Motor neuron (in vitro differentiated cells): ENCODE measurements around the gene ODAPH. TPM values are rescaled to one million over a fixed set of nuclear protein-coding genes. Genes with fewer than 3 reads are reported as not detected.
A peak's percentile ranks its signal among the peaks of the same experiment; 100 is the strongest.
"Not testable (repeated sequence)": the region's sequence is repeated elsewhere in the genome, so short reads cannot be mapped to it uniquely, and the experiment has no call there.

Source experiments
- ATAC-seq, 8 experiments: fragments of 200-7000 bp; cut with Tn5 transposase; replicated peaks in 6 of 8; 2 replicates each; pipeline ENCODE4 v1.8.0; 2021; ENCODE audit warnings: mild to moderate bottlenecking in 8 of 8, moderate library complexity in 8 of 8
- H3K27ac ChIP-seq, 2 donors: fragments of 250-450 bp; sonication (Bioruptor Pico); 2 replicates each; pipeline ENCODE4 v1.9.0; 2021; ENCODE audit warnings: antibody characterized with exemption in 2 of 2, mild to moderate bottlenecking in 2 of 2, moderate library complexity in 1 of 2
- H3K4me1 ChIP-seq, 2 donors: fragments of 250-450 bp; sonication (Bioruptor Pico); replicated peaks in 1 of 2; 2 replicates each; pipeline ENCODE4 v1.6.1; 2021; ENCODE audit warnings: antibody characterized with exemption in 2 of 2, mild to moderate bottlenecking in 2 of 2, moderate library complexity in 1 of 2
- H3K4me3 ChIP-seq, 5 donors: fragments of 250-450 bp; sonication (Bioruptor Pico); 2 replicates each; pipeline ENCODE4 v1.9.0; 2021; ENCODE audit warnings: antibody characterized with exemption in 5 of 5, mild to moderate bottlenecking in 5 of 5, moderate library complexity in 4 of 5
- WGBS, 10 experiments: fragments of 450-650 bp; shearing (Covaris generic); methylation state at CpG; one replicate each; pipeline ENCODE4 v1.0.0; 2022; 5-methylcytosine and 5-hydroxymethylcytosine counted together
- in situ Hi-C, 9 experiments: fragments of 400-800 bp; cut with MboI; loops; one replicate each; pipeline ENCODE4 v1.15.0; 2021; ENCODE audit warnings: low sequenced_read_pairs in 9 of 9, low pct_unique_long_range_greater_than_20kb in 2 of 9; ENCODE audit not compliant: unreplicated experiment in 9 of 9
- total RNA-seq, 8 experiments: library from RNA; unstranded; fragments of 300-600 nt; gene quantifications; 2 replicates each; pipeline versions ENCODE4 v1.2.3 to v1.2.4, GENCODE V29; 2022

ODAPH gene
- under 1 TPM in 5 of 8 experiments, not detected in 3; 0.05 to 1.00 (median 0.27) TPM for total RNA-seq

DNA sequence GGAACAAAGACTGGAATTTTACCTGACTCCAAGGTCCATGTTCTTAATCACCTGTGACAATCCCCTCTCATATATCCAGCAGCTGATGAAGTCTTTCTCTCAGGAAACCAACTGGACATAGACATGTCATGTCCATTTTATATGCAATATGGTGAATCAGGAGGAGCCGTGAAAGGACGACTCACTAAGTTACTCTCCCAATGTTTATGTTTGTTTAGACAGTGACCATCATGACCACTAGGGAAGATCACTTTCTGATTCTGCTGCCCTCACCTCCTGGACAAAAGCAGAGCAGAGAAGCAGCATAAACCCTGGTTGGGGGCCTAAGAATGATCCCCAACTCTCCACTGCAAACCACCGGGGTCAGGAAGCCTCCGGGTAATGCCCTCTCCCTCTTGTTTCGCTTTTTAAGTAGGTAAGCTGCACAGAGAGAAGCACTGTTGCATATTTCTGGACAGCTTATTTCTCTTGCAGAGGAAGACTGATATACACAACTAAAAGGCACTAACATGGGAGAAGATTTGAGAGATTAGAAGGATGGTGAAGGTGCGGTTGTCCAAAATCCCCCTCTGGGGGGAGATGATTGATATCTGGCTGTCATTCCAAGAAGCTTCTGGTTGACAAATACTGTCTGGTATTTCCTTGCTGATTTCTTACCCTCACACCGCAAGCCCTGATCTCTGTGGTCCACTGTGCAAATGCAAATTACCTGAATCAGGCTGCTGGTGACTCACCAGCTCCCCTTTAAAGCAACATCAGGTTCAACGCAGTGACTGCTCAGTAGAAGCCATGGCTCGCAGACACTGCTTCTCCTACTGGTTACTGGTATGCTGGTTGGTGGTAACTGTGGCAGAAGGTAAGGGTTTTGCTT is at the start of gene ODAPH:
Gene ODAPH, plus strand, starts transcription at position 773 of the 871 bp plus-strand sequence. Its CDS starts 17 bp downstream, at position 790.
- Histone ChIP-seq H3K27ac (no peak within 1 kb of the TSS), H3K4me3 (no peak within 1 kb of the TSS), H3K4me1 (peaks cover 6 to 8% of the 10 kb centered on the region in 2 donors)
- 20 to 80% (median 57%) methylated on average over 1 to 9 of the region's 9 CpGs; no CpG with 5 or more reads in 2 of the 10 experiments for WGBS, 10 experiments
- peak; percentile 81 to 100 (median 99) for ATAC-seq
- in situ Hi-C loops, result no loop called here

- ATAC-seq, H3K27ac ChIP-seq, in situ Hi-C loops, H3K4me3 ChIP-seq: not testable (repeated sequence)
- 84 to 100% (median 100%) methylated on average over 1 to 3 of the region's 4 CpGs; no CpG with 5 or more reads in 1 of the 10 experiments for WGBS, 10 experiments
- peaks cover 9 to 13% of the 10 kb centered on the region in 2 donors for H3K4me1 ChIP-seq
Measured at GRCh38 chr4:75509592-75509991, 46.3 kb upstream of the ODAPH start.

GRCh38 chr4:75511841-75512240 is 44.0 kb upstream of the ODAPH start:
- ATAC-seq, result no peak
- peak overlapping the region; percentile 59 to 94 (median 83) for H3K4me3 ChIP-seq
- WGBS, 10 experiments, result 12 to 74% (median 21%) methylated on average over 1 to 3 of the region's 3 CpGs; no CpG with 5 or more reads in 1 of the 10 experiments
- in situ Hi-C loops, result no loop called here
- H3K27ac ChIP-seq, result no peak overlapping the region
- H3K4me1 ChIP-seq, result peaks cover 13 to 21% of the 10 kb centered on the region in 2 donors

DNA sequence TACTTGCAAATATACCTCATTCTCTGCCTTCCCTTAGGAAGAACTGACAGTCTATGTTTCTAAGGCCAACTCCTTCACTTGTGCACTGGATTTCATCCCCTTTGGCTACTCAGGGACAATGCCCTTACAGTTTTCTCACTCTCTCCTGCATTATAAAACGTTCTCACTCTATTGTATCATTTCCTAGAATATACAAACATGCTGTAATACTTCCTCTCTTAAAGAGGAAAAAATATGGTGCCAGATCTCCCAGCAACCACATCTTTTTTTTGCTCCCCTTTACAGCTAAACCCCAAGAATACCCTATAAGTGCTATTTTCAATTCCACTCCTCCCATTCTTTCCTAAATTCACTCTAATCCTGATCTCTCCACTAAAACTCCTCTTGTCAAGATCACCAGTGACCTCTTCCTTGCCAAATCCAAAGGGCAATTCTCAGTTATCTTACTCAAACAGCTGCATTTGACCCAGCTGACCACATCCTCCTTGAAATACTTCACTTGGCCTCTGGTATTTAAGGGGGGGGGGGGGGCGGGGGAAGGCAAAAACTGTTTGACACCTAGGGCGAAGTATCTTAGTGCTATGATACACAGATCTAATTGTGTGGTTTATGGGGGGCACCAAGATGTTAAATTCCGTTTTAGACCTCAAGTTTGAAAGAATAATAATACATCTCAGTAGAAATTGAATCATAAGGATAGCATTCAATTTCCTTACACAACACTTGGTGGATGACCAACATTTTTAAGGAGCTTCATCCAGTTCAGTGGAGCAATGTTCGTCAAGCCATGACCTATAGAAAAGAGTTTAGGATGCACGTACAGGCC is 43.3 kb upstream of the ODAPH start:
- peak overlapping the region; percentile 59 to 94 (median 83) for H3K4me3 ChIP-seq
- 0 to 49% (median 29%) methylated on average over 1 to 5 of the region's 6 CpGs; no CpG with 5 or more reads in 2 of the 10 experiments for WGBS, 10 experiments
- in situ Hi-C loops, result no loop called here
- no peak overlapping the region for H3K27ac ChIP-seq
- H3K4me1 ChIP-seq, result peaks cover 13 to 21% of the 10 kb centered on the region in 2 donors
- no peak for ATAC-seq

- peak overlapping the region; percentile 93 to 94 for H3K27ac ChIP-seq
- in situ Hi-C loops, result no loop called here
- 0 to 5% (median 1%) methylated on average over 1 to 12 of the region's 12 CpGs; no CpG with 5 or more reads in 1 of the 10 experiments for WGBS, 10 experiments
- H3K4me1 ChIP-seq, result peaks cover 13 to 21% of the 10 kb centered on the region in 2 donors
- no peak for ATAC-seq
- H3K4me3 ChIP-seq, result peak overlapping the region; percentile 59 to 94 (median 83)
Measured at GRCh38 chr4:75513526-75514130, 42.2 kb upstream of the ODAPH start.

DNA sequence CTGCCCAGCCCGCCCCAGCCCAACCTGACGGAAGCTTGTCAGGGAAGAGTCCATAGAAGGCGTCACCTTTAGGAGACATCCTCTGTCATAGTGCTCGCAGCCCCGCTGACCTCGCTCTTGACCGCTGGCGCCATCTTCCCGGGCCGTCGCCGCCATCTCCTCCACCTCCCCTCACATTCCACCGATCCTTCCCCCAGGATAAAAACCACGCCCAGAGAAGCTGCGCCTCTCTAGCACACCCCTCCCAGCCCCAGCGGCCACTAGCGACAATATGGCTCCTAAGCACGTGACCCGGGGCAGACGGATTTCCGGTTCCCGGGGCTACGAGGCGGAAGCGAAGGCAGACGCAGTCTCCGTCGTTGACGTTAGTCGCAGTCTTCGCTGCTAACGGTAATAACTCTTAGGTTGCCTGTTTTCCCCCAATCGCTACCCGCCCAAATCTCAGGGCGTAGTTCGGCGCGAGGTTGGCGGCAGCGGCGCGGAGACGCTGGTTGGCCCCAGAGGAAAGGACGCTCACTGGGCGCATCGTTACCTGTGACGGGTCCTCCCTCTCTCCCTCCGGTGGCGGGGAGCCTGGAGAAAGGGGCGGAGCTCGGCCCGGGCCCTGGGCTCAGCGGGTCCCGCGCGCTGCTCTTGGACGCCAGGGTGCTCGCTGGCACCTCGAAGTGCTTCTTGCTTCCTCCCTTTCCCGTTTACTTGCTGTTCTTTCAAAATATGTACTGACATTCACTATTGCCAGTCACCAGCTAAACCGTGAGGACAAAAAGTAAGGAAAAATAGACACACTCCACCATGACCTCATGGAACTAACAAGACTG is 41.5 kb upstream of the ODAPH start, which contains the start of the genes RCHY1 and THAP6:
Gene RCHY1, minus strand, starts transcription at position 273 of the 818 bp plus-strand sequence. Its CDS starts 117 bp downstream, at position 156.
Gene THAP6, plus strand, starts transcription at position 343 of the 818 bp plus-strand sequence. CDS start 980 bp downstream, outside the sequence.
- WGBS, 10 experiments, result 0 to 17% (median 0%) methylated on average over 1 to 8 of the region's 61 CpGs; no CpG with 5 or more reads in 4 of the 10 experiments
- peaks cover 13 to 21% of the 10 kb centered on the region in 2 donors for H3K4me1 ChIP-seq
- in situ Hi-C loops, result no loop called here
- H3K4me3 ChIP-seq, result peak within 1 kb of the TSS; percentile 59 to 94 (median 83)
- H3K27ac ChIP-seq, result peak within 1 kb of the TSS; percentile 93 to 94
- ATAC-seq, result peak; percentile 90 to 95 (median 94)

DNA sequence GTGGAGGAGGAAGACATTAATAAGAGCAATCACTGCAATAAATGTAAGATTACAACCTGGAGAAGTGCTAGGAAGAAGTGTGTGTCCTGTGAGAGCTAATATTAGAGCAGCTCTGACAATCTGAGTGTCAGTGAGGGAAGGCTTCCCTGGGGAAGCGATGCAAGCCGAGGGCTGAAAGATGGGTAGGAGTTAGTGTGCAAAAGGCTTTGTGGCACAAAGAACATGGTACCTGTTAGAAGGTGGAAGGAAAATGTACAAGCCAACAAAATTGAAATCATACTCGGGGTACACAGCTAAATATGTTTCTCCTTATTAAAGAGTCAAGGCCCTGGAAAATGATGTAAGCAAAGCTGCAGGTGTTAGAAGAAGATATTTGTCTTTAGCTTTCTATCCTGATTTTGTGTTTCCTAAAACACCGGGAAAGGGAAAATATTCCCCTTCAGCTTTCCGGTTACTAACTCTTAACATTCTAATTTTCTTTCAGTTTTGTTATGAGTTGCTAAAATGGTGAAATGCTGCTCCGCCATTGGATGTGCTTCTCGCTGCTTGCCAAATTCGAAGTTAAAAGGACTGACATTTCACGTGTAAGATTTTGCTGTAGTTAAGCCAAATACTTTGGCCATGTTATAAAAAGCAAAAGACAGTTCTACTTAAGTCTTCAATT is 40.8 kb upstream of the ODAPH start:
- H3K4me1 ChIP-seq, result peaks cover 13 to 21% of the 10 kb centered on the region in 2 donors
- 37 to 66% (median 54%) methylated on average over 6 to 9 of the region's 9 CpGs for WGBS, 10 experiments
- H3K4me3 ChIP-seq, result peak overlapping the region; percentile 59 to 94 (median 83)
- peak in 3 of 8 experiments; percentile 0 to 1 (median 0) for ATAC-seq
- peak overlapping the region; percentile 93 to 94 for H3K27ac ChIP-seq
- in situ Hi-C loops, result no loop called here

DNA sequence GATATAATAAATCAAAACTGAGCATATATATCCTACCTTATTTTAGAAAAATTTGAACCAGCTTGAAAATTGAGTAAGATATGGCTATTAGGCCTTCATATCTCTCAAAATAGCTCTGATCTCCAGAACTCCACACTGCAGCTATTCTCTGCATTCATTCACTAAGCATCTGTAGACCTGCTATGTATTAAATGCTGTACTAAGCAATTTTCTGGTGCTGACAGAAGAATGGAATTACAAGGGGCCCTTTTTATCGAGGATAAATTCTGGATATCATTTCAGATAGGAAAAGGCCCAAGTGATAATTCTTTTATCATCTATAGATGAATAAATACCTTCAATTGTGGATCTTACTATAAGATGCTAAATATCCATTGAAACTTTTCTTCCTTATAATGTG is 39.7 kb upstream of the ODAPH start:
- ATAC-seq, result no peak
- H3K4me3 ChIP-seq, result no peak overlapping the region
- no peak overlapping the region for H3K27ac ChIP-seq
- whole genome bisulfite sequencing, 10 experiments, result 0 to 100% (median 100%) methylated on average over 1 of the region's 1 CpG
- H3K4me1 ChIP-seq, result peaks cover 13 to 18% of the 10 kb centered on the region in 2 donors
- in situ Hi-C loops, result no loop called here

GRCh38 chr4:75519452-75519851 is 36.4 kb upstream of the ODAPH start:
- WGBS, 10 experiments, result no CpG with 5 or more reads among the region's 7 CpGs
- ATAC-seq, H3K27ac ChIP-seq, H3K4me3 ChIP-seq, in situ Hi-C loops: not testable (repeated sequence)
- H3K4me1 ChIP-seq, result peaks cover 0 to 12% of the 10 kb centered on the region in 2 donors

- in situ Hi-C loops, result no loop called here
- no peak overlapping the region for H3K27ac ChIP-seq
- H3K4me1 ChIP-seq, result no peaks in the 10 kb centered on the region
- ATAC-seq, result no peak
- H3K4me3 ChIP-seq, result no peak overlapping the region
- WGBS, 10 experiments, result 50 to 100% (median 100%) methylated on average over 1 of the region's 1 CpG
Measured at GRCh38 chr4:75525086-75525485, 30.8 kb upstream of the ODAPH start.

DNA sequence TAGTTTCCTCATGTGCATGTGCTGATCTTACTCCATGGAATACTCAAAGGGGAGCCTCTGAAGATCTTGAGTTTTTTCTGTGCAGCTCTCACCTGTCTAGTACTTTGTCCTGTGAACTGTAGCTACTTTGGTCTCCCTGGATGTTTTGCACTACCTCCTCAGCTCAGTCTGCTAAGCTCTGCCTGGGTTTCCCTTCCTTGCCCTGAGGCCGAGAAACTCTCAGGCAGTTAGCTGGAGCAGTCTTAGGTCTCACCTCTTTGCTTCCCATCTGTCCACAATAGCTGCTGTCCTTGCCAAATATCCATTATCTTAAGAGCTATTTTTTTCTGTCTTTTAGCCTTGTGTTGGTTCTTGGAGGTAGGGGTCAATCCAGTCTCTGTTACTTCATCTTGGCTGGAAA is 30.0 kb upstream of the ODAPH start:
- Histone ChIP-seq H3K4me1 (no peaks in the 10 kb centered on the region), H3K4me3 (no peak overlapping the region), H3K27ac (no peak overlapping the region)
- 80 to 100% (median 94%) methylated on average over 1 of the region's 1 CpG; no CpG with 5 or more reads in 6 of the 10 experiments for WGBS, 10 experiments
- in situ Hi-C loops, result no loop called here
- peak in 2 of 8 experiments; percentile 45 to 74 for ATAC-seq
